ENCODE measurements around the gene GAD1. TPM values are rescaled to one million over a fixed set of nuclear protein-coding genes. Genes with fewer than 3 reads are reported as not detected.
A peak's percentile ranks its signal among the peaks of the same experiment; 100 is the strongest.

GAD1 gene
- total RNA-seq, 2 experiments from 2014 or later: not detected

DNA sequence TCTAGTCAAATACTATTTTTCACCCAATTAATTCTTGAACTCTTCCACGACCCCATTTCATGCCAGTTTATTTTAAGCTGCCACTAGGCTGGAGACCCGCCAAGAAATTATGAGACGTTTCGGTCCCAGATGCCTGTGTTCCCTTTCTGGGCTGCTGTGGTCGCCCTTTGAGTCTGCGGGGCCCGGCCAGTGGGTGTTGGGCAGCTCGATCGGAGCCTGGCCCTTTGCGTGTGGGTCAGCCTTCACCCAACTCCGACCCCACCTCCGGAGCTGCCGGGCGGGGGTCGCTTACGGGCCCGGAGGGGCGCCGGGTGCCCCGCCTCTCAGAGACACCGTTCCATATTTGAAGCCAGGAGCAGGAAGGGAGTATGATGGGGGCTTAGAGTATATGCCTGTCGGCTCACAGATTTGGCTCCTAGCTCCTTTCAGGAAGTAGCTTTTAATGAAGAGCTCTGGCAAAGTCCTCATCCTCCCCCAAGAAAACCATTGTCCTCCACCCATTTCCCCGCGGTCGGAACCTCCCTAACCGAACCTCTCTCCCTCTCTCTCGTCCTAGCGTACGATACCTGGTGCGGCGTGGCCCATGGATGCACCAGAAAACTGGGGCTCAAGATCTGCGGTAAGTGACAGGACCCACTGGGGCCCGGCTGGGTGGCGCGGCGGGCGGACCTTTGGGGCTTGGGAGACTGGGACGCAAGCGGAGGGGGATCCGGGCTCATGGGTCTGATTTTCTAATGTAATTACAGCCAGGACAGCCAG, 5.0 kb downstream of the GAD1 start:
- H3K9me3 ChIP-seq (ENCODE audit: control insufficient read depth in 1 of 2, insufficient read depth in 1 of 2, low read length in 2 of 2): peaks cover 0 to 60% of the 10 kb centered on the region in 2 experiments
- H3K27ac ChIP-seq (ENCODE audit: low read depth in 1 of 2, low read length in 2 of 2): no peak overlapping the region
- Mint-ChIP-seq H3K9me3 (no peaks in the 10 kb centered on the region), H3K4me1 (ENCODE audit: low read depth) (peaks cover 48% of the 10 kb centered on the region), H3K4me3 (peak overlapping the region; percentile 84), H3K36me3 (ENCODE audit: low read depth) (no peaks in the 10 kb centered on the region), H3K27me3 (peaks cover 93% of the 10 kb centered on the region), H3K27ac (no peak overlapping the region)
- ChIA-PET POLR2A (interaction anchor here (0.6 to 1.2 kb wide), 2 partner anchors 51 to 324 kb away, joined by 3 read pairs; no protein-coding TSS in a partner anchor), CTCF (no interaction called here)
- TF ChIP-seq, protein P1, sequence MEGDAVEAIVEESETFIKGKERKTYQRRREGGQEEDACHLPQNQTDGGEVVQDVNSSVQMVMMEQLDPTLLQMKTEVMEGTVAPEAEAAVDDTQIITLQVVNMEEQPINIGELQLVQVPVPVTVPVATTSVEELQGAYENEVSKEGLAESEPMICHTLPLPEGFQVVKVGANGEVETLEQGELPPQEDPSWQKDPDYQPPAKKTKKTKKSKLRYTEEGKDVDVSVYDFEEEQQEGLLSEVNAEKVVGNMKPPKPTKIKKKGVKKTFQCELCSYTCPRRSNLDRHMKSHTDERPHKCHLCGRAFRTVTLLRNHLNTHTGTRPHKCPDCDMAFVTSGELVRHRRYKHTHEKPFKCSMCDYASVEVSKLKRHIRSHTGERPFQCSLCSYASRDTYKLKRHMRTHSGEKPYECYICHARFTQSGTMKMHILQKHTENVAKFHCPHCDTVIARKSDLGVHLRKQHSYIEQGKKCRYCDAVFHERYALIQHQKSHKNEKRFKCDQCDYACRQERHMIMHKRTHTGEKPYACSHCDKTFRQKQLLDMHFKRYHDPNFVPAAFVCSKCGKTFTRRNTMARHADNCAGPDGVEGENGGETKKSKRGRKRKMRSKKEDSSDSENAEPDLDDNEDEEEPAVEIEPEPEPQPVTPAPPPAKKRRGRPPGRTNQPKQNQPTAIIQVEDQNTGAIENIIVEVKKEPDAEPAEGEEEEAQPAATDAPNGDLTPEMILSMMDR (IDR thresholded peaks at IDR 0.05): no peak
- intact Hi-C loops (cut with DNase I, micrococcal nuclease): no loop called here
- H3K4me1 ChIP-seq (ENCODE audit: insufficient read depth, low read length): peaks cover 68% of the 10 kb centered on the region
- DNase-seq (peak in 1 of 14 experiments; percentile 12), ATAC-seq (ENCODE audit: poor library complexity) (no peak)
- no peaks in the 10 kb centered on the region for H3K36me3 ChIP-seq (ENCODE audit: insufficient read depth, low read length)
- H3K27me3 ChIP-seq (ENCODE audit: control insufficient read depth in 1 of 2, insufficient read depth in 2 of 2, low read length in 2 of 2): peaks cover 87 to 91% of the 10 kb centered on the region in 2 experiments
- H3K4me3 ChIP-seq (ENCODE audit: low read length): peak overlapping the region; percentile 60

- Mint-ChIP-seq H3K27ac (no peak overlapping the region), H3K4me1 (ENCODE audit: low read depth) (peaks cover 42% of the 10 kb centered on the region), H3K27me3 (peaks cover 93% of the 10 kb centered on the region), H3K4me3 (peak overlapping the region; percentile 59), H3K9me3 (no peaks in the 10 kb centered on the region), H3K36me3 (ENCODE audit: low read depth) (no peaks in the 10 kb centered on the region)
- DNase-seq (peak in 5 of 14 experiments; percentile 22 to 60 (median 45)), ATAC-seq (ENCODE audit: poor library complexity) (peak; percentile 49)
- H3K4me1 ChIP-seq (ENCODE audit: insufficient read depth, low read length): peaks cover 61% of the 10 kb centered on the region
- H3K27me3 ChIP-seq (ENCODE audit: control insufficient read depth in 1 of 2, insufficient read depth in 2 of 2, low read length in 2 of 2): peaks cover 88 to 92% of the 10 kb centered on the region in 2 experiments
- CTCF ChIA-PET: no interaction called here
- H3K9me3 ChIP-seq (ENCODE audit: control insufficient read depth in 1 of 2, insufficient read depth in 1 of 2, low read length in 2 of 2): peaks cover 0 to 52% of the 10 kb centered on the region in 2 experiments
- H3K27ac ChIP-seq (ENCODE audit: low read depth in 1 of 2, low read length in 2 of 2): no peak overlapping the region
- POLR2A ChIA-PET: interaction anchor here (1.2 kb wide), 1 partner anchor 51 kb away, joined by 3 read pairs; no protein-coding TSS in a partner anchor
- no peaks in the 10 kb centered on the region for H3K36me3 ChIP-seq (ENCODE audit: insufficient read depth, low read length)
- peak overlapping the region; percentile 60 for H3K4me3 ChIP-seq (ENCODE audit: low read length)
- intact Hi-C loops (cut with DNase I, micrococcal nuclease): no loop called here
- TF ChIP-seq, protein P1 (IDR thresholded peaks at IDR 0.05): peak; percentile 18
Observed at GRCh38 chr2:170822290-170823087, 5.8 kb downstream of the GAD1 start.

DNA sequence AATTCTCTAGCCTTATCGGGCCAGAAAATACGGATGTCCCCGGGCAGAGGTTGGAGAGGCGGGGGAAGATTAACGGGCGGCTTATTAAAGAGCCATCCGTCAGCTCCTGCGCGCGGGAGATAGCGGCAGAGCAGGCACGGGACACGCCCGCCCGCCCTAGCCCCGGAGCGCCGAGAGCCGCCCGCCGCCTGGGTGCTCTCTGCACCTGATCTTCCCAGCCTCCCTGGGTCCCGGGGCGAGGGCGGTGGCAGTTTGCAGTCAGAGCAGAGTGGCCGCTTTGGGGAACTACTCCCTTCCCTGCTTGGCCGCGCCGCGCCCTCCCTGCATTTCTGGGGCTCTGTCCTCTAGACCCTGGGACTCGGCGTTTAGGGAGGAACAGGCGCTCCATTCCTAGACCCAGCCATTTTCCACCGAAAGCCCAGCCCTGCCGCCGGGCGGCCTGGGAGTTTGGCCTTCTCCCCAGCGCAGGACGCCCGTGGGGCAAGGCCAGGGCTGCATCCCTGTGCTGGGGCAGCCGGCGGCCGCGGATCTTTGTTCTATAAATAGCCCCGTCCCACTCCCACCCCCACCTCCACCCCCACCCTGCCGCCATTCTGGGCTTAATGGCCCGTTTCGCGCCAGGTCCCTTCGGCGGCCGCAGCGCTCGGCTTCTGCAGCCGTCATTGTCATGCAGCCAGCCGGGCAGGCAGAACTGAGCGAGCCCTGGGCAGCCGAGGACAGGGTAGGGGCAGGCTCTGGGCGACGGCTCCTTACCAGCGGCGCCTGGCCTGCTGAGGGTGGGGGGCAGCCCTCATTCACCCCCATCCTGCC, 6.6 kb downstream of the GAD1 start:
- H3K36me3 ChIP-seq (ENCODE audit: insufficient read depth, low read length): no peaks in the 10 kb centered on the region
- TF ChIP-seq, protein P1 (IDR thresholded peaks at IDR 0.05): no peak
- intact Hi-C loops (cut with DNase I, micrococcal nuclease): no loop called here
- Mint-ChIP-seq H3K27ac (no peak overlapping the region), H3K4me1 (ENCODE audit: low read depth) (peaks cover 36% of the 10 kb centered on the region), H3K36me3 (ENCODE audit: low read depth) (no peaks in the 10 kb centered on the region), H3K4me3 (peak overlapping the region; percentile 59), H3K9me3 (no peaks in the 10 kb centered on the region), H3K27me3 (peaks cover 93% of the 10 kb centered on the region)
- no peak overlapping the region for H3K27ac ChIP-seq (ENCODE audit: low read depth in 1 of 2, low read length in 2 of 2)
- H3K4me1 ChIP-seq (ENCODE audit: insufficient read depth, low read length): peaks cover 53% of the 10 kb centered on the region
- H3K4me3 ChIP-seq (ENCODE audit: low read length): no peak overlapping the region
- ChIA-PET CTCF (no interaction called here), POLR2A (interaction anchor here (1.2 kb wide), 1 partner anchor 50 kb away, joined by 3 read pairs; no protein-coding TSS in a partner anchor)
- H3K27me3 ChIP-seq (ENCODE audit: control insufficient read depth in 1 of 2, insufficient read depth in 2 of 2, low read length in 2 of 2): peaks cover 84% of the 10 kb centered on the region in 2 experiments
- peaks cover 0 to 46% of the 10 kb centered on the region in 2 experiments for H3K9me3 ChIP-seq (ENCODE audit: control insufficient read depth in 1 of 2, insufficient read depth in 1 of 2, low read length in 2 of 2)
- DNase-seq (peak in 3 of 14 experiments; percentile 8 to 35 (median 27)), ATAC-seq (ENCODE audit: poor library complexity) (peak; percentile 9)

Data from CD4-positive, alpha-beta T cell (primary cell).